ENCODE measurements around the gene TRIM24. TPM values are rescaled to one million over a fixed set of nuclear protein-coding genes. Genes with fewer than 3 reads are reported as not detected.

Gene TRIM24
- polyA plus RNA-seq, 3 donors: 55.8 to 64.7 (median 61.7) TPM

DNA sequence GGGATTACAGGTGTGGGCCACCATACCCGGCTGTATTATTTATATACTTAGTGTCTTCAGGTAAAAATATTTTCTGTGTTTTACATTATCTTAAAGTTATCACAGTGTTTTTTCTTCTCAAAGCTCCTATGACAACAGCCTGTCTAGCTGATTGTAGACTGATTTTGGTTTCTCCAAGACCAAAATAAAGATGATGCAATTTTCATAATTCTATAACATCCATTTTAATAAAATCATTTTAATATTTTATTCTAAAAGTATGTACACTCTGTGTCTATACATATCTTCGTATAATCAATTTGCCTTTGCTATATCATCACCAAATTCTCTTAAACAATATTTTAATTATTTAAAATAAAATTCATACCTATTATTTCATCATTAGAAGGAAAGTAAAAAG, 108.6 kb downstream of the TRIM24 start:
- DNase-seq: no peak

- DNase-seq: no peak
Observed at GRCh38 chr7:138569418-138569817, 109.4 kb downstream of the TRIM24 start.

GRCh38 chr7:138570715-138571114, 110.7 kb downstream of the TRIM24 start:
- DNase-seq: no peak

DNA sequence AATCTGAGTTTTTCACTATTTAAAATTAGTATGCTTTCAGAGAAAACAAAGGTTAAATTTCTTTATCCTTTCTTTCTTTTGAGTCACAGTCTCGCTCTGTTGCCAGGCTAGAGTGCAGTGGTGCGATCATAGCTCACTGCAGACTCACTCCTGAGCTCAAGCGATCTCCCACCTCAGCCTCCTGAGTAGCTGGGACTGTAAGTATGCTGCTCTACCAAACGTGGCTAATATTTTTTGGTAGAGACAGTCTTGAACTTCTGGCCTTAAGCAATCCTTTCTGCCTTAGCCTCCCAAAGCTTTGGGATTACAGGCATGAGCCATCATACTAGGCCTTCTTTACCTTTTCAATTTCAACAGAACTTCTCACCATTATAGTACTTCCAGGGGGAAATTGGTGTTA, 113.7 kb downstream of the TRIM24 start:
- no peak for DNase-seq

GRCh38 chr7:138575897-138576428, 115.9 kb downstream of the TRIM24 start:
- no peak for DNase-seq

DNA sequence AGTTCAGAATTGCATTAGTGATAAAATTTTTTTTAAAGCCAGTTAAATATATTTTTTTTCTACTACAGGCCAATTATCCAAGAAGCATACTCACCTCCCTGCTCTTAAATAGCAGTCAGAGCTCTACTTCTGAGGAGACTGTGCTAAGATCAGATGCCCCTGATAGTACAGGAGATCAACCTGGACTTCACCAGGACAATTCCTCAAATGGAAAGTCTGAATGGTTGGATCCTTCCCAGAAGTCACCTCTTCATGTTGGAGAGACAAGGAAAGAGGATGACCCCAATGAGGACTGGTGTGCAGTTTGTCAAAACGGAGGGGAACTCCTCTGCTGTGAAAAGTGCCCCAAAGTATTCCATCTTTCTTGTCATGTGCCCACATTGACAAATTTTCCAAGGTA, 119.1 kb downstream of the TRIM24 start:
- no peak for DNase-seq

DNA sequence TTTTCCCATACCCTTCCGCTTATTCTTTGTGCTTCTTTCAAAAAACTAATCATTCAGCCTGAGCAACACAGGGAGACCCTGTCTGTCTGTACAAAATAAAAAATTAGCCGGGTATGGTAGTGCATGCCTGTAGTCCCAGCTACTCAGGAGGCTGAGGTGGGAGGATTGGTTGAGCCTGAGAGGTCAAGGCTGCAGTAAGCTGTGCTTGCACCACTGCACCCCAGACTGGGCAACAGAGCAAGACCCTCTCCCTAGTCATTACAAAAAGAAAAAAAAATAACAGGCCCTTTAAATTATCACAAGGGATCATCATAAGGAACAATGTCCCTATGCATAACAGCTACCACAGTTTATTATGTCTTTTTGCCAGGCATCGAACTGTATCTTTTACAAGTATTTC, 119.6 kb downstream of the TRIM24 start:
- DNase-seq: no peak

GRCh38 chr7:138581065-138581464, 121.0 kb downstream of the TRIM24 start:
- DNase-seq: no peak

GRCh38 chr7:138584283-138584682, 124.2 kb downstream of the TRIM24 start:
- no peak for DNase-seq

- DNase-seq: no peak
Observed at GRCh38 chr7:138584696-138585095, 124.6 kb downstream of the TRIM24 start.

DNA sequence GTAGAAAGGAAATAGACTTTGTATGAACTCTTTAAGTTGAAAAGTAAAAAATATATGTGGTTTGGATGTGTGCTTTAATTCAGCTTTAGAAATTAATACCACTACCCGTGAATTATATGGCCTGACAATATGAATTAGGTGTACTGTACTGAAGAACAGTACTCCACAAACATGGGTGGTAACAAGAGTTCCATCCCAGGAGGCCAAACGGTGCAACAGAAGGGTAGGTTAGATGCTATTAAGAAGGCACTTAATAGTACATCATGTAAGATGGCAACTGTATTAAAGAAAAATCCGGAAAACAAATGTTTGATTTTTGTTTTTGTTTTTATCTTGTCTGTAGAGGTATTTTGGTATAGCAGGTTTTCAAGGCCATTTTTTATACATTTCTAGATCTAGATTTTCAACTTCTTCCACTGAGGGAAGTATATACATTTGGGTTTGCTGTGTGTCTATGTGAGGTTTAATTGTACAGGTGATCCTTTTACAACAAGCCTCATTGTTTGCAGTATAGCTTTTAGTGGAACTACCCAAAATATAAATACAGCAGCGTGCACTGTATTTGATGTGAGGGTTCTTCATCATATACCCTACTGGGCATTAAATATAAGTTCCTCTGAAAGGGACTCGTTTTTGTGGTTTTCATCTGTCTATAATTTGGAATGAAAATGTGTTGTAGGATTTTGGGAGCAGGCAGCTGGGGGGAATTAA, 125.4 kb downstream of the TRIM24 start:
- DNase-seq: no peak

DNA sequence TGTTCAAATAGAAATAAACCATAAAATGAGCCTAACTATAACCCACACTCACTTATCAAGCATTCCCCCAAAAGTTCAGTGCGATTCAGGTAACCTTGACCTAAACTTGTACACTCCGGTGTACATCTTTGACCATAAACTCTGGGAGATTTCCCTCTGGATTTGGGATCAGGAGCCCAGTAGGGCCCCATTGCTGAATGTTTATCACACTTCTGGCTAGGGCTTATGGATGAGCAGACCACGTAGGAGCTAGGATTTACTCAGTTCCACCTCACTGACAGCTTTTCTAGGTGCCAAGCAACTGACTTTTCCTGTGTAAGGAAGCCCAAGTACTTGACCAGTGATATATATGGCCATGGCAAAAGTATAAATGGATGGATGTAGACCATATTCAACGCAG, 127.4 kb downstream of the TRIM24 start:
- no peak for DNase-seq

GRCh38 chr7:138588986-138589385, 128.9 kb downstream of the TRIM24 start:
- DNase-seq: no peak

- DNase-seq: no peak
Observed at GRCh38 chr7:138590154-138590553, 130.1 kb downstream of the TRIM24 start.

DNA sequence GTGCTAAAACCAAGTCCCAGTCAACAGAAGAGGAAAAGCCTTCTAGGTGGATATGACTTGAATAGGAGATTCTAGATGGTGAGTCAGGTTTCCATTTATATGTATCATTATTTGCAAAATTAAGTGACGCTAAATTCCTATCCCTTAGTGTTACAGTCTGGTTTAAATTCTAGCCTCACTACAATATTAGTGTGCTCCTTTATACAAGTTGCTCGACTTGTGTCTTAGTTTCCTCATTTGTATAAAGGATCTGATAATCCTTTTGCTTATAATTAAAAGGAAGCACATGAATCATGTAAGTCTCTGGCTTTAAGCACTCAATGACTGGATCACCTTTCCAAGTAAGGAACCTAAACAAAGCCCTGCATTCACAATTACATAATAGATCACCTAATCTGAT, 135.4 kb downstream of the TRIM24 start:
- DNase-seq: no peak

DNA sequence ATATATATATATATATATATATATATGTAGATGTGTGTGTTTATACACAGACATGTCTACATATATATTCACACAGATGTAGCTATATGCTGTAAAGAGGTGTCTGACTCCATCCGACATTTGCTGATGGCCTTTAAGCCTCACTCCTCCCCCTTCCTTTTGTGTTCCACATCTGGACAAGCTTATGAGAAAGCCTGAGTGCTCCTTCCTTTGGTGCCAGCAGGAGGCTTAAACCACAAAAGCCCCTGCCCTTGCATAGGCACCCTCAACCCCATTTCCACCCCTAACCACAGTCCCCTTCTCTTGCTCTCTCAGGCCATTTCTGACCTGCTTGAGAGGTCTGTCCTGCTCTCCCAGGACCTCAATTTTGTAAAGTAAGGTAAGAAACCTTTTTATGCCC, 142.4 kb downstream of the TRIM24 start:
- DNase-seq: no peak

GRCh38 chr7:138603549-138604318, 143.7 kb downstream of the TRIM24 start:
- no peak for DNase-seq

DNA sequence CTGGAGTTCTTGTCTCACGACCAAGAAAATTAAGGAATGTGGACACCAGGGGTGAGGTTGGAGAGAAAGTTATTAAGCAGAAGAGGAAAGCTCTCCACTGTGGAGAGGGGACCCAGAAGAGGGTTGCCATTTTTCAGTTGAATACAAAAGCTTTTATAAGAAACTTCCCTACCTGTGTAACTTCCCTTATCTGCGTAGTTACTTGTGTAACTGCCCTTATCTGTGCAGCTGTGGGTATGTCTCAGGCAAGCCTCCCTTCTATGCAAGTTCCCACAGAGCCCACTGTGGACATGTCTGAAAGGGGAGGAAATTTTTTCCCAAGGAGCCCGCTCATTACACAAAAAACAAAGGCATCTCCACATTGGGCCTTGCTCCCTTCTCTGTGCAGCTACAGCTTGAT, 146.2 kb downstream of the TRIM24 start:
- DNase-seq: no peak

DNA sequence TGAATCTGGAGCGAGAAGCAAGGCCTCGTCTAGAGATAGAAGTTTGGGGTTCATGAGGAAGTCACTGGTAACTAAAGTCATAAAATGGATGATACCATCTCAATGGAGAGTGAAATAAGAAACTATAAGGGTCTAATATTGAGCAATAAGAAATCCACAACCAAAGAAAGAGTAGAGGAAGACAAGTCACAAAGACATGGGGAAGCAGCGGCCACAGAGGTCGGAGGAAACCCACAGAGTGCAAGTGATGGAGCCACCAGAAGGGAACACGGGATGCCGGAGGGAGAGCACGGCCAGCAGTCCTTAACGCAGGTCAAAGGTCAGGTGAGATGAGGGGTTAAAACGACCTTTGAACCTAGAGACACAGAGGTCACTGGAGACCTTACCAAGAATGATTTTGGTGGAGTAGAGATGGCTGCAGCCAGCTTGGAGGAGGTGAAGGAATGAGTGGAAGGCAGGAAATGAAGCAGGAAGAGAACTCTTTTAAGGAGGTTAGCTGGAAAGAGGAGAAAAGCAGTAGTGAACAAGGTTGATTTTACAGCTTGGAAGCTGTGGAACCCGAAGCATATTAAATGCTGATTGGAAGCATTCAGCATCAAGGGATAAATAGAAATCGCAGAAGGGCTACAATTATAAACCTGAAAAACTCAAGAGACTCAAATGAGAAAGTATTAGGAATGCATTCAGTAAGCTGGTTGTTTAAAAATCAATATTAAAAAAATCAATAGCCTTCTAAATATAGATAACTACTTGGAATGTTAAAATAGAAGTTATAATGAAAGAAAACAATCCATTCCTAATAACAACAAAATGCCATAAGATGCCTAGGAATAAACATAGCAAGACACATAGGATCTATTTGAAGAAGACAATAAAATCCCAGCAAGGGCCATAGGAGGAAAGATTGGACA, 147.4 kb downstream of the TRIM24 start:
- no peak for DNase-seq

GRCh38 chr7:138608275-138608674, 148.2 kb downstream of the TRIM24 start:
- DNase-seq: no peak

DNA sequence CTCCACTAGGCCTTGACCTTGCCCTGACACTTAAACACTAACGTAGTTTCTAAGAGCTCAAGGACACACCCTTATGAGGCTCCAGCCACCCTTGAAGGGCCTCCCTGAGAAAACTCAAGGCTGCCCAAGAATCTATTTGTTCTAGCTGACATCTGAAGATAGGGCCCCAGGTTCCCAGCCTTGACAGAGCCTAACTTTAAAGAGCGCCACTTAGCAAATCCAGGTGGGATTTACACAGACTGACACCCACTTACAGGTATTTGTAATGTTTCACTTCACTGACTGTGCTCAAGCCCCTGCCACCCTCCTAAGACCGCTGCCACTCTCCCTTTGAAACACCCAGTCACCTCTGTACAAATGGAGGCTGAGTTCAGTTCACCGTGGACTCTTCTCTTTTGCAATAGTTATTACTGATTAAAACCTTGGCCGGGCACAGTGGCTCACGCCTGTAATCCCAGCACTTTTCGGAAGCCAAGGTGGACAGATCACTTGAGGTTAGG, 150.7 kb downstream of the TRIM24 start:
- no peak for DNase-seq

GRCh38 chr7:138613630-138614029, 153.6 kb downstream of the TRIM24 start:
- no peak for DNase-seq

Measured in renal pelvis (tissue), 4 donors.